Astrocyte of the cerebellum (primary cell): Measurements from ENCODE around the gene FRMPD4.
A peak's percentile ranks its signal among the peaks of the same experiment; 100 is the strongest.

ENCODE experiments used
- DNase-seq: peaks from one replicate; pipeline ENCODE4 v3.0.0-alpha.2; 2011; ENCODE audit warnings: low read depth
- H3K4me3 ChIP-seq: 2 replicates; pipeline ENCODE4 v1.5.1; 2011; ENCODE audit warnings: mild to moderate bottlenecking, low read depth, low read length, moderate library complexity
- in situ Hi-C: cut with HindIII; loops from 2 replicates; pipeline ENCODE4 v1.10.0; 2017; ENCODE audit warnings: low sequenced_read_pairs
- TF ChIP-seq, protein P1 (sequence below): IDR thresholded peaks from 2 replicates; pipeline ENCODE4 v1.5.1; 2012; ENCODE audit warnings: low read length, low read depth, moderate library complexity, mild to moderate bottlenecking; ENCODE audit errors: missing control alignments

FRMPD4 gene

DNA sequence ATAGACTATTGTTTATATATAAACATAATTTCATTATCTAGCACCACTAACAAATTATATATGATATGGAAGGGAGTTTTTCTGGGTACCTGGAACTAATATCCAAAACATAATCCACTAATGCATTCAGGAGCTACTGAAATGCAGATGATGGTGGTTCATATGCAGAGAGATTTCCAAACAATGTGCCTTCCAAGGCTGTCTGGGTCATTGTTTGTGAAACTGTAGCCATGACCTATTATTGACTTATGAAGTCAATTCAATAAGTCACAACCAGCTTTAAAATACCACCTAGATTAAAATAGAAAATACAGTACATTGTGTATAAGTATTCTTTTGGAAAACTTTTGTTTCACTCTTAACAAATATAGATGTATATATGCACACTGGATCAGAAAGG lies 415.9 kb downstream of the FRMPD4 start:
- no peak overlapping the region for H3K4me3 ChIP-seq
- TF ChIP-seq, protein P1, sequence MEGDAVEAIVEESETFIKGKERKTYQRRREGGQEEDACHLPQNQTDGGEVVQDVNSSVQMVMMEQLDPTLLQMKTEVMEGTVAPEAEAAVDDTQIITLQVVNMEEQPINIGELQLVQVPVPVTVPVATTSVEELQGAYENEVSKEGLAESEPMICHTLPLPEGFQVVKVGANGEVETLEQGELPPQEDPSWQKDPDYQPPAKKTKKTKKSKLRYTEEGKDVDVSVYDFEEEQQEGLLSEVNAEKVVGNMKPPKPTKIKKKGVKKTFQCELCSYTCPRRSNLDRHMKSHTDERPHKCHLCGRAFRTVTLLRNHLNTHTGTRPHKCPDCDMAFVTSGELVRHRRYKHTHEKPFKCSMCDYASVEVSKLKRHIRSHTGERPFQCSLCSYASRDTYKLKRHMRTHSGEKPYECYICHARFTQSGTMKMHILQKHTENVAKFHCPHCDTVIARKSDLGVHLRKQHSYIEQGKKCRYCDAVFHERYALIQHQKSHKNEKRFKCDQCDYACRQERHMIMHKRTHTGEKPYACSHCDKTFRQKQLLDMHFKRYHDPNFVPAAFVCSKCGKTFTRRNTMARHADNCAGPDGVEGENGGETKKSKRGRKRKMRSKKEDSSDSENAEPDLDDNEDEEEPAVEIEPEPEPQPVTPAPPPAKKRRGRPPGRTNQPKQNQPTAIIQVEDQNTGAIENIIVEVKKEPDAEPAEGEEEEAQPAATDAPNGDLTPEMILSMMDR = no peak
- DNase-seq = no peak
- in situ Hi-C loops = no loop called here

DNA sequence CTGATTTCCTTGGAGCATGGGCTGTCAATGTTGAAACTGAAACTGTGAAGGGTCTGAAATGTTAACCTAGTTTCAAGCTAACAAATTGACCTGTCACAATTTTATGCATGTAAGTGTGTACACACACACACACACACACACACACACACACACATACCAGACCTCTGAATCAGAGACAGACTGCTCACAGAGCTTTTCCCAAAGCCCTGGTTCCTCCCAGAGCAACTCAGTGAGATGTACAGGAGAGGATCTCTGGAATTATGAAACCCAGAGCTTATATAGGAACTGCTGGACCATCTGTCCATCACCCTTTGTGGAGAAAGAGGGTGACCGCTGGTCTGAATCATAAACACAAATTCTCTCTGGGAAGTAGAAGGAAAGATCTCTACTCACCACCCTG lies 424.8 kb downstream of the FRMPD4 start:
- in situ Hi-C loops = no loop called here
- TF ChIP-seq, protein P1 = no peak
- no peak overlapping the region for H3K4me3 ChIP-seq
- DNase-seq = no peak

DNA sequence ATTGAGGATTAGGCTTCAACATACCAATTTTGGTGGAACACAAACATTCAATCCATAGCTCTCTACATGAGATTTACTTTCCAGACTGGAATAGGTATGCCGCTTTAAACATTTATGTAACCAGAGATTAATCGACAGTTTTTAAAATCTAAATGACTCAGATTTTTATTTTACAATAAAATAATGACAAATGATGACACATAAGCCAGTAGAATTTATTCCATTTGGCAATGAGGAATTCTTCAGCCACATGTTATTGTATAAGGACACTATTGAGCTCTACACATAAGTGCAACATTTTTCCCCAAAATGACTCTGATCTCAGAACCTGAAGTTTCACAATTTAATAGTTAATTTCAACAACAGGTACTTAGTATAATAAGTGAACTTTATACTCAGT lies 425.9 kb downstream of the FRMPD4 start:
- DNase-seq = no peak
- in situ Hi-C loops = no loop called here
- TF ChIP-seq, protein P1 = no peak
- H3K4me3 ChIP-seq = no peak overlapping the region

DNA sequence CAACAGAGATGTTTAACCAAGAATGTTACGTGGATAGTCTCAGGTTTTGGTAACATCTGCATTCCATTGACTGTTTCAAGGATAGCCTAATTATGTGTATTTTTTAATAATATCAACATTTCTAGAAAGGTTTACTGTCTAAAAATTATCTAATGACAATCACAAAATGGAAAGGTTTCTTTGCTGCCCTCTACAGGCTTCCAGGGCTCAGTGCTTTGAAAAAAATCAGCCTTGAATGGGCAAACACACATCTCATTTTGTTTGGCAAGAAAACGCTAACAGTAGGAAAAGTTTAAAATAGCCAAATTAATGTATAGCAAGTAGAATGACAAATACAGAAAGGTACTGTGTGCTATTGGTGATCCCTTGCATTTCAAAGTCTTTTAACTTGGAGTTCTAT lies 429.6 kb downstream of the FRMPD4 start:
- H3K4me3 ChIP-seq = no peak overlapping the region
- TF ChIP-seq, protein P1 = peak; percentile 66
- in situ Hi-C loops = no loop called here
- no peak for DNase-seq

DNA sequence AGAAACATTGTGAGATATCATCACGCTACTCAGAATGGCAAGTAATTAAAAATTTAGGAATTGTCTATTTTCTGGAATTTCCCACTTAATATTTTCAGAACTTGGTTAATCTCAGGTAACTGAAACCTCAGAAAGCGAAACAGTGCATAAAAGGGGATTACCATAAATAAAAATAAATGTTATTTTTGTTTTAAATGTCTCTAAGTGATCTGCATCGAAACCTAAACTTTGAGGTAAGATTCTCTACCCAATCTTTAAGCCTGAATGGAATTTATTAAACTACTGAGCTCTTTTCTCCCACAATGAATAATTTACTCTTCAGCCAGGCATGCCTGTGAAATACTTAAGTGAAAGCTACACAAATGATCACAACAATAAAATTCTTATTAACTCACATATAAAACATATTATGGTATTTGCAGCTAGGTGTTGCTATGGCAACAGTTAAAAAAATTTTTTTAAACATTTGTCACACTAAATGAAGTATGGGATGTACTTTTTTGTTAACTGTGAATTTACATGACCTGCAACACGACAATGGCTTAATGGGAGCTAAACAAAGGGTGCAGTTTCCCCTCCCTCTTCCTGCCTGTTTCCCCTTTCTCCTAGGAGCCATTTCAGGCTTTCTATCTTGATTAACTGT lies 432.7 kb downstream of the FRMPD4 start:
- in situ Hi-C loops = no loop called here
- H3K4me3 ChIP-seq = no peak overlapping the region
- TF ChIP-seq, protein P1 = no peak
- DNase-seq = no peak

DNA sequence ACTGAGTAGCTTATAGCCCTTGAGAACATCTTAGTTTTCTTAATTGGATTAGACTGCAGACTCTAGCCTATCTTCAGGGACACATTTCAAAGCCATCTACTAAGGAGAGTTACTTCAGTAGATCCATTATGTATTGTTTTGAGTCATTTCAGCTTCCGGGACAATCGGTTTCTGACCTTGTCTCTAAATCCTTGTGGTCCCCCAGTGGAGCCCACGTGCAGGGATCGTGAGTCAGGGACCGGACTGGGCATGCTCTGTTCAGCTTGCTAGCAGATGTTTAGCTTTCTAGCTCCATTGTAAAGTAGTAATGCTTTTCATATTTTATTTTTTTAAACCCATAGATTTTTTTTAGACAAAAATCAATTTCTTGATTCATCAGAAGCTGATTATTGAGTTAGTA lies 441.0 kb downstream of the FRMPD4 start:
- TF ChIP-seq, protein P1 = no peak
- in situ Hi-C loops = no loop called here
- H3K4me3 ChIP-seq = no peak overlapping the region
- DNase-seq = no peak
